ENCODE data around the gene TP53AIP1. TPM values are rescaled to one million over a fixed set of nuclear protein-coding genes. Genes with fewer than 3 reads are reported as not detected.

TP53AIP1 gene
- polyA plus RNA-seq, 3 donors, result 0.03 TPM; not detected in 2

DNA sequence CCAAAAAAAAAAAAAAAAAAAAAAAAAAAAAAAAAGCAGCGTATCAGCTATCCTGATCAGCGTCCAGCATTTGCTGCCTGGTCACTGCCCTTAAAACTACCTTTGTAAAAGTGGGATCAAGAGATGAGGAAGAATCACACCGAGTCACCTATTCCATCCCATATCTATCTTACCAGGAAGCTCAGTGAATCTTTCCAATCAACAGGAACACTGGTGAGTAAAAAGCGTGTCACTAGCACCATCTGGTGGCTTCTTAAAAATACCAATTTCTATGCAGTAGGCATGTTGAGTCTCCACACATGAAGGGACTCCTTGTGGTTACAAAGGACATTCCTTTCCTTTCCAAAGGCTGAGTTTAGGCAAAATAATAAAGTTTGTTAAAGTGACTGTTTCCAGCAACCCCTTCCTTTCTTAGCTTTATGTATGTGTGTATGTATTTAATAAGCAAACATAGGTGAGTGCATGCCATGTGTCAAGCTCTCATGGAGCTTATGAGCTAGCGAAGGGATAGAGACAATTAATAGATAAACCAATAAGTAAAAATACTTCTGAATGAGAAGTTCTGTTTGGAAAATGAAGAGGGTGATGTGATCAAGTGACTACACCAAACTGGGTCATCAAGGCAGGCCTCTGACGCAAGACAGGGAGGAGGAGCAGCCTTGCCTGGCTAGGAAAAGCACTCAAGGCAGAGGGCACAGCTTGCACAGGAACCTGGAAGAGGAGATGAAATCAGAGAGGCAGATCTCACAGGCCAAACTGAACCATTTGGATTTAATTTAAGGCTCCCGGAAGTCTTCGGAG is 13.9 kb upstream of the TP53AIP1 start:
- Mint-ChIP-seq H3K9me3 (no peaks in the 10 kb centered on the region), H3K36me3 (no peaks in the 10 kb centered on the region), H3K27ac (no peak overlapping the region), H3K4me3 (no peak overlapping the region), H3K4me1 (peaks cover 2% of the 10 kb centered on the region), H3K27me3 (ENCODE audit: low read depth in 3 of 3) (peaks cover 0 to 9% (median 7%) of the 10 kb centered on the region in 3 donors)
- Histone ChIP-seq H3K27me3 (ENCODE audit: control insufficient read depth in 2 of 2, insufficient read depth in 2 of 2, low read length in 2 of 2) (no peaks in the 10 kb centered on the region), H3K9me3 (replicated peaks in 1 of 2; ENCODE audit: control insufficient read depth in 1 of 2, insufficient read depth in 1 of 2, low read length in 2 of 2) (no peaks in the 10 kb centered on the region), H3K4me3 (replicated peaks in 1 of 3; ENCODE audit: low read depth in 2 of 3, low read length in 3 of 3) (no peak overlapping the region), H2AFZ (ENCODE audit: insufficient read depth, low read depth, low read length, poor library complexity, severe bottlenecking) (no peak overlapping the region), H3K9ac (ENCODE audit: insufficient read depth, low read length, poor library complexity, severe bottlenecking) (no peak overlapping the region), H3K79me2 (ENCODE audit: insufficient read depth, low read length) (no peaks in the 10 kb centered on the region), H3K36me3 (replicated peaks in 1 of 2; ENCODE audit: control insufficient read depth in 1 of 2, insufficient read depth in 2 of 2, low read length in 2 of 2) (no peaks in the 10 kb centered on the region), H3K4me2 (replicated peaks; ENCODE audit: extremely low read depth, low read length, poor library complexity, severe bottlenecking) (no peak overlapping the region), H4K20me1 (ENCODE audit: insufficient read depth, low read length) (no peaks in the 10 kb centered on the region), H3K4me1 (ENCODE audit: control insufficient read depth in 1 of 2, insufficient read depth in 2 of 2, low read length in 2 of 2) (no peaks in the 10 kb centered on the region), H3K27ac (ENCODE audit: low read depth in 1 of 2, low read length in 2 of 2) (no peak overlapping the region)
- WGBS (ENCODE audit: insufficient coverage), result 50% methylated on average over 2 of the region's 8 CpGs
- intact Hi-C loops (cut with micrococcal nuclease), result loop anchor here (2.0 to 10.0 kb wide), 3 partner anchors 72 to 782 kb away; no protein-coding TSS in a partner anchor
- TF ChIP-seq, protein P1, sequence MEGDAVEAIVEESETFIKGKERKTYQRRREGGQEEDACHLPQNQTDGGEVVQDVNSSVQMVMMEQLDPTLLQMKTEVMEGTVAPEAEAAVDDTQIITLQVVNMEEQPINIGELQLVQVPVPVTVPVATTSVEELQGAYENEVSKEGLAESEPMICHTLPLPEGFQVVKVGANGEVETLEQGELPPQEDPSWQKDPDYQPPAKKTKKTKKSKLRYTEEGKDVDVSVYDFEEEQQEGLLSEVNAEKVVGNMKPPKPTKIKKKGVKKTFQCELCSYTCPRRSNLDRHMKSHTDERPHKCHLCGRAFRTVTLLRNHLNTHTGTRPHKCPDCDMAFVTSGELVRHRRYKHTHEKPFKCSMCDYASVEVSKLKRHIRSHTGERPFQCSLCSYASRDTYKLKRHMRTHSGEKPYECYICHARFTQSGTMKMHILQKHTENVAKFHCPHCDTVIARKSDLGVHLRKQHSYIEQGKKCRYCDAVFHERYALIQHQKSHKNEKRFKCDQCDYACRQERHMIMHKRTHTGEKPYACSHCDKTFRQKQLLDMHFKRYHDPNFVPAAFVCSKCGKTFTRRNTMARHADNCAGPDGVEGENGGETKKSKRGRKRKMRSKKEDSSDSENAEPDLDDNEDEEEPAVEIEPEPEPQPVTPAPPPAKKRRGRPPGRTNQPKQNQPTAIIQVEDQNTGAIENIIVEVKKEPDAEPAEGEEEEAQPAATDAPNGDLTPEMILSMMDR (IDR thresholded peaks at IDR 0.05), result peak; percentile 83
- peak; percentile 21 to 72 (median 47) for DNase-seq

DNA sequence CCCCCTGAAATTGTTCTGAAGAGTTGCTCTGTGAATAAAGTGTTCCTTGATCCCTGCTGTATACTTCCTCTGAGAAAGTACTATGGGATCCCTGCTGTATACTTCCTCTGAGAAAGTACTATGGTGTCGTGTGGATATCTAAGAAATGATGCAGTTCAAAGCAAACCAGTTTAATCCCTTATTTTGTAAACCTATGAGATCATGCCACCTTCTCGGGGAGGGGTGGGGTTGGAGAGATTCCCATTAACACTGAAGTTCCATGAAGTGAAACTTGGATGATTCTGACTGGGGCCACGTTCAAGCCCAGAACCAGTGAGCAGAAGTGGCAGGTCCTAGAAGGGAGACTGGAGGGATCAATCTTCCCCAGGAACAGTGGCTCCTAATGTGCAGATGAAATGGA is 13.0 kb upstream of the TP53AIP1 start:
- peaks cover 2% of the 10 kb centered on the region for H3K4me1 Mint-ChIP-seq
- no peaks in the 10 kb centered on the region for H3K36me3 Mint-ChIP-seq
- Histone ChIP-seq H3K9ac (ENCODE audit: insufficient read depth, low read length, poor library complexity, severe bottlenecking) (no peak overlapping the region), H3K4me3 (replicated peaks in 1 of 3; ENCODE audit: low read depth in 2 of 3, low read length in 3 of 3) (no peak overlapping the region), H3K27ac (ENCODE audit: low read depth in 1 of 2, low read length in 2 of 2) (no peak overlapping the region), H3K9me3 (replicated peaks in 1 of 2; ENCODE audit: control insufficient read depth in 1 of 2, insufficient read depth in 1 of 2, low read length in 2 of 2) (no peaks in the 10 kb centered on the region), H3K4me2 (replicated peaks; ENCODE audit: extremely low read depth, low read length, poor library complexity, severe bottlenecking) (no peak overlapping the region), H4K20me1 (ENCODE audit: insufficient read depth, low read length) (no peaks in the 10 kb centered on the region), H3K27me3 (ENCODE audit: control insufficient read depth in 2 of 2, insufficient read depth in 2 of 2, low read length in 2 of 2) (no peaks in the 10 kb centered on the region), H3K79me2 (ENCODE audit: insufficient read depth, low read length) (no peaks in the 10 kb centered on the region), H3K4me1 (ENCODE audit: control insufficient read depth in 1 of 2, insufficient read depth in 2 of 2, low read length in 2 of 2) (no peaks in the 10 kb centered on the region), H3K36me3 (replicated peaks in 1 of 2; ENCODE audit: control insufficient read depth in 1 of 2, insufficient read depth in 2 of 2, low read length in 2 of 2) (no peaks in the 10 kb centered on the region), H2AFZ (ENCODE audit: insufficient read depth, low read depth, low read length, poor library complexity, severe bottlenecking) (no peak overlapping the region)
- intact Hi-C loops (cut with micrococcal nuclease), result loop anchor here (2.0 to 10.0 kb wide), 3 partner anchors 71 to 781 kb away; no protein-coding TSS in a partner anchor
- no peak overlapping the region for H3K4me3 Mint-ChIP-seq
- H3K27ac Mint-ChIP-seq, result no peak overlapping the region
- DNase-seq, result no peak
- peaks cover 0 to 9% (median 7%) of the 10 kb centered on the region in 3 donors for H3K27me3 Mint-ChIP-seq (ENCODE audit: low read depth in 3 of 3)
- TF ChIP-seq, protein P1 (IDR thresholded peaks at IDR 0.05), result no peak
- H3K9me3 Mint-ChIP-seq, result no peaks in the 10 kb centered on the region
- 58% methylated on average over 2 of the region's 3 CpGs for WGBS (ENCODE audit: insufficient coverage)

Measured in CD14-positive monocyte (primary cell).